Osteoblast (primary cell): ENCODE data around the gene SORCS2. TPM values are rescaled to one million over a fixed set of nuclear protein-coding genes. Genes with fewer than 3 reads are reported as not detected.

Experiments
- DNase-seq: peaks from one replicate; pipeline ENCODE4 v3.0.0; 2011; ENCODE audit warnings: low spot score, mixed read lengths; ENCODE audit not compliant: insufficient read length; ENCODE audit errors: missing footprints
- H2AFZ ChIP-seq: 2 replicates; pipeline ENCODE4 v1.6.0; 2011; ENCODE audit warnings: mild to moderate bottlenecking, low read length
- H3K27ac ChIP-seq: 2 replicates; pipeline ENCODE4 v1.5.1; 2011; ENCODE audit warnings: mild to moderate bottlenecking, low read depth, low read length, moderate library complexity
- H3K27me3 ChIP-seq: 2 replicates; pipeline ENCODE4 v1.6.0; 2012; ENCODE audit warnings: mild to moderate bottlenecking, control low read depth, inconsistent platforms, low read length, moderate library complexity; ENCODE audit not compliant: insufficient read depth
- H3K36me3 ChIP-seq: 2 replicates; pipeline ENCODE4 v1.5.1; 2011; ENCODE audit warnings: mild to moderate bottlenecking, low read length, control low read depth, moderate library complexity; ENCODE audit not compliant: insufficient read depth
- H3K4me1 ChIP-seq: 2 replicates; pipeline ENCODE4 v1.5.1; 2011; ENCODE audit warnings: mild to moderate bottlenecking, low read length, control low read depth, moderate library complexity; ENCODE audit not compliant: insufficient read depth
- H3K4me2 ChIP-seq: 2 replicates; pipeline ENCODE4 v1.6.0; 2011; ENCODE audit warnings: mild to moderate bottlenecking, low read length; ENCODE audit not compliant: insufficient read depth
- H3K4me3 ChIP-seq: fragments of 200-600 bp; sonication (generic); 3 replicates; pipeline ENCODE4 v1.5.1; 2012; ENCODE audit warnings: mild to moderate bottlenecking, low read length, inconsistent platforms; ENCODE audit not compliant: insufficient read depth
- H3K79me2 ChIP-seq: 2 replicates; pipeline ENCODE4 v1.6.0; 2012; ENCODE audit warnings: mild to moderate bottlenecking, low read length, control low read depth, inconsistent platforms; ENCODE audit not compliant: insufficient read depth
- H3K9me3 ChIP-seq: 2 replicates; pipeline ENCODE4 v1.5.1; 2011; ENCODE audit warnings: low read depth, low read length, control low read depth
- H4K20me1 ChIP-seq: 2 replicates; pipeline ENCODE4 v1.6.0; 2012; ENCODE audit warnings: mild to moderate bottlenecking, low read length, control low read depth; ENCODE audit not compliant: insufficient read depth
- CTCF ChIP-seq: IDR thresholded peaks from 2 replicates; pipeline ENCODE4 v1.5.1; 2011; ENCODE audit warnings: mild to moderate bottlenecking, low read depth, low read length, moderate library complexity; ENCODE audit errors: extremely low read depth
- total RNA-seq: library from RNA; depleted of rRNA; stranded (reverse); fragments of >200 nt; gene quantifications from 2 replicates; pipeline ENCODE4 v1.2.3, GENCODE V29; 2012

Gene SORCS2
- total RNA-seq, 1 donor: 9.0 TPM

GRCh38 chr4:7392438-7393421 is 200.4 kb downstream of the SORCS2 start:
- H3K4me3 ChIP-seq: no peak overlapping the region

GRCh38 chr4:7393601-7394575 is 201.6 kb downstream of the SORCS2 start:
- no peak overlapping the region for H2AFZ ChIP-seq
- no peak overlapping the region for H3K4me2 ChIP-seq
- H3K36me3 ChIP-seq: no peaks in the 10 kb centered on the region
- no peak for TF ChIP-seq CTCF
- H4K20me1 ChIP-seq: peaks cover 2% of the 10 kb centered on the region
- no peaks in the 10 kb centered on the region for H3K4me1 ChIP-seq
- no peaks in the 10 kb centered on the region for H3K79me2 ChIP-seq
- H3K27ac ChIP-seq: no peak overlapping the region
- no peak overlapping the region for H3K4me3 ChIP-seq
- no peak for DNase-seq
- peaks cover 44% of the 10 kb centered on the region for H3K27me3 ChIP-seq
- H3K9me3 ChIP-seq: no peaks in the 10 kb centered on the region

More at GRCh38 chr4:7392438-7393421, 200.4 kb downstream of the SORCS2 start:
- Histone ChIP-seq H2AFZ (no peak overlapping the region), H3K79me2 (no peaks in the 10 kb centered on the region), H3K27me3 (peaks cover 36% of the 10 kb centered on the region), H3K36me3 (no peaks in the 10 kb centered on the region), H3K27ac (no peak overlapping the region), H3K9me3 (no peaks in the 10 kb centered on the region), H3K4me1 (no peaks in the 10 kb centered on the region), H3K4me2 (peak overlapping the region; percentile 18), H4K20me1 (peaks cover 2% of the 10 kb centered on the region)
- TF ChIP-seq CTCF: peak; percentile 26
- peak; percentile 85 for DNase-seq

GRCh38 chr4:7394681-7395451 is 202.5 kb downstream of the SORCS2 start:
- H3K4me1 ChIP-seq: no peaks in the 10 kb centered on the region
- no peak for DNase-seq
- no peak overlapping the region for H3K27ac ChIP-seq
- no peak overlapping the region for H3K4me2 ChIP-seq
- H3K36me3 ChIP-seq: no peaks in the 10 kb centered on the region
- H4K20me1 ChIP-seq: peaks cover 2% of the 10 kb centered on the region
- no peaks in the 10 kb centered on the region for H3K79me2 ChIP-seq
- no peaks in the 10 kb centered on the region for H3K9me3 ChIP-seq
- H3K4me3 ChIP-seq: no peak overlapping the region
- H2AFZ ChIP-seq: no peak overlapping the region
- no peak for TF ChIP-seq CTCF
- peaks cover 52% of the 10 kb centered on the region for H3K27me3 ChIP-seq
